HepG2 (cell line): ENCODE measurements around the gene IFT172. TPM values are rescaled to one million over a fixed set of nuclear protein-coding genes. Genes with fewer than 3 reads are reported as not detected.
A peak's percentile ranks its signal among the peaks of the same experiment; 100 is the strongest.

Experiments used
- CHD2 ChIP-seq: IDR thresholded peaks from 2 replicates; pipeline ENCODE4 v1.6.1; 2011; ENCODE audit warnings: low read depth, low read length, improper control_type of control experiment
- FOXP1 ChIP-seq, 2 experiments: fragments of 450-650 bp in 1 of 2; IDR thresholded peaks; 2 replicates each; pipeline ENCODE4 v1.6.1; 2017 to 2018; ENCODE audit warnings: antibody characterized with exemption in 1 of 2
- HNF1B ChIP-seq: sonication (generic); formaldehyde crosslinking; IDR thresholded peaks from 2 replicates; pipeline ENCODE4 v1.5.1; 2020; ENCODE audit warnings: mild to moderate bottlenecking, moderate library complexity, missing genetic modification reagents
- KAT8 ChIP-seq: IDR thresholded peaks from 2 replicates; pipeline ENCODE4 v1.6.1; 2016; ENCODE audit warnings: missing genetic modification reagents, missing compliant biosample characterization
- MAZ ChIP-seq, 2 experiments: sonication (generic) in 1 of 2; formaldehyde crosslinking in 1 of 2; IDR thresholded peaks; 2 replicates each; pipeline versions ENCODE4 v1.5.0 to v1.6.1; 2012 to 2020; ENCODE audit warnings: low read depth in 2 of 2, mild to moderate bottlenecking in 2 of 2, borderline replicate concordance in 1 of 2, improper control_type of control experiment in 1 of 2, low read length in 1 of 2, missing genetic modification reagents in 1 of 2, moderate library complexity in 1 of 2
- NFKBIZ ChIP-seq: IDR thresholded peaks from 2 replicates; pipeline ENCODE4 v1.6.1; 2018; ENCODE audit warnings: missing genetic modification reagents, missing compliant biosample characterization
- PRPF4 ChIP-seq: fragments of 200-400 bp; formaldehyde crosslinking; IDR thresholded peaks from 2 replicates; pipeline ENCODE4 v1.6.1; 2016; ENCODE audit warnings: low read length, low read depth; ENCODE audit not compliant: poor library complexity, severe bottlenecking
- RCOR2 ChIP-seq: IDR thresholded peaks from 2 replicates; pipeline ENCODE4 v1.6.1; 2016; ENCODE audit warnings: missing biosample characterization, missing genetic modification reagents
- STAG1 ChIP-seq: sonication (generic); formaldehyde crosslinking; IDR thresholded peaks from 2 replicates; pipeline ENCODE4 v1.4.0; 2020; ENCODE audit warnings: missing genetic modification reagents
- ZFP91 ChIP-seq: sonication (generic); formaldehyde crosslinking; IDR thresholded peaks from 2 replicates; pipeline ENCODE4 v1.9.0; 2022; ENCODE audit warnings: missing genetic modification reagents, mild to moderate bottlenecking, borderline replicate concordance
- ZNF143 ChIP-seq: sonication (generic); formaldehyde crosslinking; IDR thresholded peaks from 2 replicates; pipeline ENCODE4 v1.4.0; 2020; ENCODE audit warnings: missing genetic modification reagents
- ZNF552 ChIP-seq: sonication (generic); formaldehyde crosslinking; IDR thresholded peaks from 2 replicates; pipeline ENCODE4 v1.9.0; 2022; ENCODE audit warnings: missing genetic modification reagents, mild to moderate bottlenecking, borderline replicate concordance
- ZNF557 ChIP-seq: sonication (generic); formaldehyde crosslinking; IDR thresholded peaks from 2 replicates; pipeline ENCODE4 v1.4.0; 2020; ENCODE audit warnings: missing genetic modification reagents
- ZNF660 ChIP-seq: sonication (generic); formaldehyde crosslinking; IDR thresholded peaks from 2 replicates; pipeline ENCODE4 v1.5.1; 2020; ENCODE audit warnings: mild to moderate bottlenecking, low read depth, missing genetic modification reagents, borderline replicate concordance
- ZSCAN21 ChIP-seq: sonication (generic); formaldehyde crosslinking; IDR thresholded peaks from 2 replicates; pipeline ENCODE4 v1.8.0; 2022; ENCODE audit warnings: mild to moderate bottlenecking, missing genetic modification reagents, moderate library complexity, borderline replicate concordance
- polyA plus RNA-seq, 8 experiments: library from polyadenylated mRNA; depleted of rRNA in 3 of 8; stranded (reverse) in 7 of 8; unstranded in 1 of 8; fragments of >200 nt; fragmentation: Illumina TruSeq in 4 of 8; extraction: Trizol in 4 of 8; gene quantifications; 2 replicates each; pipeline versions ENCODE4 v1.2.1 to v1.2.3, GENCODE V29; 2011 to 2016; ENCODE audit warnings: low read depth in 4 of 8, missing spikeins in 1 of 8, mixed read lengths in 1 of 8; ENCODE audit not compliant: insufficient read depth in 1 of 8
- total RNA-seq, 5 experiments: library from RNA; depleted of rRNA; stranded (reverse); fragments of >200 nt; fragmentation: Illumina TruSeq; extraction: Trizol; gene quantifications; 2 replicates each; pipeline ENCODE4 v1.2.3, GENCODE V29; 2016; ENCODE audit warnings: low read depth in 1 of 5
- TF ChIP-seq, protein P1 (sequence below): sonication (generic); formaldehyde crosslinking; IDR thresholded peaks from 2 replicates; pipeline ENCODE4 v1.5.1; 2020; ENCODE audit warnings: mild to moderate bottlenecking, missing genetic modification reagents, moderate library complexity
- TF ChIP-seq, protein P2 (sequence below): sonication (generic); formaldehyde crosslinking; IDR thresholded peaks from 2 replicates; pipeline ENCODE4 v1.4.0; 2020; ENCODE audit warnings: missing genetic modification reagents

IFT172 gene
- total and polyA plus RNA-seq, 2 of the 13 experiments (the other 11 are each of a cell fraction or from before 2014, with no cell fraction given): 21.6 to 35.7 TPM

GRCh38 chr2:27489118-27489497 is 435 bp downstream of the IFT172 start (continued):
- TF ChIP-seq, protein P1, sequence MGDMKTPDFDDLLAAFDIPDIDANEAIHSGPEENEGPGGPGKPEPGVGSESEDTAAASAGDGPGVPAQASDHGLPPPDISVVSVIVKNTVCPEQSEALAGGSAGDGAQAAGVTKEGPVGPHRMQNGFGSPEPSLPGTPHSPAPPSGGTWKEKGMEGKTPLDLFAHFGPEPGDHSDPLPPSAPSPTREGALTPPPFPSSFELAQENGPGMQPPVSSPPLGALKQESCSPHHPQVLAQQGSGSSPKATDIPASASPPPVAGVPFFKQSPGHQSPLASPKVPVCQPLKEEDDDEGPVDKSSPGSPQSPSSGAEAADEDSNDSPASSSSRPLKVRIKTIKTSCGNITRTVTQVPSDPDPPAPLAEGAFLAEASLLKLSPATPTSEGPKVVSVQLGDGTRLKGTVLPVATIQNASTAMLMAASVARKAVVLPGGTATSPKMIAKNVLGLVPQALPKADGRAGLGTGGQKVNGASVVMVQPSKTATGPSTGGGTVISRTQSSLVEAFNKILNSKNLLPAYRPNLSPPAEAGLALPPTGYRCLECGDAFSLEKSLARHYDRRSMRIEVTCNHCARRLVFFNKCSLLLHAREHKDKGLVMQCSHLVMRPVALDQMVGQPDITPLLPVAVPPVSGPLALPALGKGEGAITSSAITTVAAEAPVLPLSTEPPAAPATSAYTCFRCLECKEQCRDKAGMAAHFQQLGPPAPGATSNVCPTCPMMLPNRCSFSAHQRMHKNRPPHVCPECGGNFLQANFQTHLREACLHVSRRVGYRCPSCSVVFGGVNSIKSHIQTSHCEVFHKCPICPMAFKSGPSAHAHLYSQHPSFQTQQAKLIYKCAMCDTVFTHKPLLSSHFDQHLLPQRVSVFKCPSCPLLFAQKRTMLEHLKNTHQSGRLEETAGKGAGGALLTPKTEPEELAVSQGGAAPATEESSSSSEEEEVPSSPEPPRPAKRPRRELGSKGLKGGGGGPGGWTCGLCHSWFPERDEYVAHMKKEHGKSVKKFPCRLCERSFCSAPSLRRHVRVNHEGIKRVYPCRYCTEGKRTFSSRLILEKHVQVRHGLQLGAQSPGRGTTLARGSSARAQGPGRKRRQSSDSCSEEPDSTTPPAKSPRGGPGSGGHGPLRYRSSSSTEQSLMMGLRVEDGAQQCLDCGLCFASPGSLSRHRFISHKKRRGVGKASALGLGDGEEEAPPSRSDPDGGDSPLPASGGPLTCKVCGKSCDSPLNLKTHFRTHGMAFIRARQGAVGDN (CRISPR knock-in tag): no peak
- TF ChIP-seq FOXP1 (IDR thresholded peaks at IDR 0.05): no peak
- no peak for TF ChIP-seq FOXP1 (CRISPR knock-in tag; IDR thresholded peaks at IDR 0.05)
- TF ChIP-seq ZNF552 (CRISPR knock-in tag): no peak
- peak; percentile 41; the same call in 1 of the 2 replicates for TF ChIP-seq STAG1 (CRISPR knock-in tag)
- no peak for TF ChIP-seq NFKBIZ (CRISPR knock-in tag)
- TF ChIP-seq, protein P2, sequence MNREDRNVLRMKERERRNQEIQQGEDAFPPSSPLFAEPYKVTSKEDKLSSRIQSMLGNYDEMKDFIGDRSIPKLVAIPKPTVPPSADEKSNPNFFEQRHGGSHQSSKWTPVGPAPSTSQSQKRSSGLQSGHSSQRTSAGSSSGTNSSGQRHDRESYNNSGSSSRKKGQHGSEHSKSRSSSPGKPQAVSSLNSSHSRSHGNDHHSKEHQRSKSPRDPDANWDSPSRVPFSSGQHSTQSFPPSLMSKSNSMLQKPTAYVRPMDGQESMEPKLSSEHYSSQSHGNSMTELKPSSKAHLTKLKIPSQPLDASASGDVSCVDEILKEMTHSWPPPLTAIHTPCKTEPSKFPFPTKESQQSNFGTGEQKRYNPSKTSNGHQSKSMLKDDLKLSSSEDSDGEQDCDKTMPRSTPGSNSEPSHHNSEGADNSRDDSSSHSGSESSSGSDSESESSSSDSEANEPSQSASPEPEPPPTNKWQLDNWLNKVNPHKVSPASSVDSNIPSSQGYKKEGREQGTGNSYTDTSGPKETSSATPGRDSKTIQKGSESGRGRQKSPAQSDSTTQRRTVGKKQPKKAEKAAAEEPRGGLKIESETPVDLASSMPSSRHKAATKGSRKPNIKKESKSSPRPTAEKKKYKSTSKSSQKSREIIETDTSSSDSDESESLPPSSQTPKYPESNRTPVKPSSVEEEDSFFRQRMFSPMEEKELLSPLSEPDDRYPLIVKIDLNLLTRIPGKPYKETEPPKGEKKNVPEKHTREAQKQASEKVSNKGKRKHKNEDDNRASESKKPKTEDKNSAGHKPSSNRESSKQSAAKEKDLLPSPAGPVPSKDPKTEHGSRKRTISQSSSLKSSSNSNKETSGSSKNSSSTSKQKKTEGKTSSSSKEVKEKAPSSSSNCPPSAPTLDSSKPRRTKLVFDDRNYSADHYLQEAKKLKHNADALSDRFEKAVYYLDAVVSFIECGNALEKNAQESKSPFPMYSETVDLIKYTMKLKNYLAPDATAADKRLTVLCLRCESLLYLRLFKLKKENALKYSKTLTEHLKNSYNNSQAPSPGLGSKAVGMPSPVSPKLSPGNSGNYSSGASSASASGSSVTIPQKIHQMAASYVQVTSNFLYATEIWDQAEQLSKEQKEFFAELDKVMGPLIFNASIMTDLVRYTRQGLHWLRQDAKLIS (CRISPR knock-in tag): no peak
- no peak for TF ChIP-seq ZSCAN21 (CRISPR knock-in tag)
- TF ChIP-seq ZNF660 (CRISPR knock-in tag): no peak
- TF ChIP-seq HNF1B (CRISPR knock-in tag): no peak
- TF ChIP-seq MAZ (IDR thresholded peaks at IDR 0.05; ENCODE audit: borderline replicate concordance, low read depth, low read length): no peak
- peak; percentile 3; the same call in 1 of the 2 replicates for TF ChIP-seq MAZ (CRISPR knock-in tag; IDR thresholded peaks at IDR 0.05; ENCODE audit: low read depth)
- TF ChIP-seq PRPF4: no peak
- no peak for TF ChIP-seq RCOR2
- TF ChIP-seq KAT8 (CRISPR knock-in tag): no peak
- no peak for TF ChIP-seq ZFP91 (CRISPR knock-in tag)
- TF ChIP-seq ZNF143 (CRISPR knock-in tag): no peak
- no peak for TF ChIP-seq CHD2
- TF ChIP-seq ZNF557: no peak
